Inferior parietal cortex (tissue), 1 donor: Measurements from ENCODE around the gene ADCYAP1.
"Not testable (repeated sequence)": the region's sequence is repeated elsewhere in the genome, so short reads cannot be mapped to it uniquely, and the experiment has no call there.

Source experiments
- DNase-seq: peaks from one replicate; pipeline ENCODE4 v3.0.0-alpha.2; 2016; ENCODE audit errors: extremely low spot score

The ADCYAP1 gene

GRCh38 chr18:904218-905090, at the start of gene ADCYAP1:
Gene ADCYAP1, plus strand, starts transcription at chr18:904871. Its CDS starts 516 bp downstream, at chr18:905387.
- DNase-seq: no peak

GRCh38 chr18:857986-858385, 46.7 kb upstream of the ADCYAP1 start:
- no peak for DNase-seq

GRCh38 chr18:864872-865273, 39.8 kb upstream of the ADCYAP1 start:
- DNase-seq: peak; percentile 78

GRCh38 chr18:867257-867656, 37.4 kb upstream of the ADCYAP1 start:
- DNase-seq: no peak

GRCh38 chr18:873426-873825, 31.2 kb upstream of the ADCYAP1 start:
- not testable (repeated sequence) for DNase-seq

GRCh38 chr18:875912-876311, 28.8 kb upstream of the ADCYAP1 start:
- DNase-seq: no peak

GRCh38 chr18:877238-877637, 27.4 kb upstream of the ADCYAP1 start:
- DNase-seq: no peak

GRCh38 chr18:886076-886475, 18.6 kb upstream of the ADCYAP1 start:
- no peak for DNase-seq

- DNase-seq: no peak
Measured at GRCh38 chr18:887716-888115, 17.0 kb upstream of the ADCYAP1 start.

GRCh38 chr18:892316-892715, 12.4 kb upstream of the ADCYAP1 start:
- DNase-seq: no peak

- no peak for DNase-seq
Measured at GRCh38 chr18:896315-896714, 8.4 kb upstream of the ADCYAP1 start.

- DNase-seq: no peak
Measured at GRCh38 chr18:901761-902160, 2.9 kb upstream of the ADCYAP1 start.

GRCh38 chr18:902229-902628, 2.4 kb upstream of the ADCYAP1 start:
- DNase-seq: no peak

- no peak for DNase-seq
Measured at GRCh38 chr18:903701-904100, 970 bp upstream of the ADCYAP1 start.

GRCh38 chr18:905307-905947, 756 bp downstream of the ADCYAP1 start:
- DNase-seq: no peak

- DNase-seq: no peak
Measured at GRCh38 chr18:905948-906415, 1.3 kb downstream of the ADCYAP1 start.

GRCh38 chr18:906416-907114, 1.9 kb downstream of the ADCYAP1 start:
- DNase-seq: no peak

GRCh38 chr18:907115-907884, 2.6 kb downstream of the ADCYAP1 start:
- no peak for DNase-seq

GRCh38 chr18:907885-908757, 3.5 kb downstream of the ADCYAP1 start:
- no peak for DNase-seq
